GM12878 (cell line): ENCODE measurements around the gene PLCXD1. TPM values are rescaled to one million over a fixed set of nuclear protein-coding genes. Genes with fewer than 3 reads are reported as not detected.

Experiments used
- ATAC-seq: fragments of 200-7000 bp; cut with Tn5 transposase; 3 replicates; pipeline ENCODE4 v1.9.1; 2020; ENCODE audit warnings: mild to moderate bottlenecking, moderate library complexity
- BruUV-seq: library from RNA; stranded (reverse); fragments of 400-500 nt; replicated peaks from 2 replicates; lab custom pipeline; 2021; lab: Mats Ljungman, UMichigan
- CTCF ChIA-PET: fragments of 300-600 bp; sonication (Branson Sonifier 250); formaldehyde crosslinking; extraction: SDS; loops from one replicate; lab custom pipeline; 2021; ENCODE audit warnings: inconsistent platforms; lab: Yijun Ruan, JAX
- POLR2A ChIA-PET: fragments of 350-600 bp; formaldehyde crosslinking; extraction: SDS; loops from one replicate; lab custom pipeline; 2021; ENCODE audit warnings: inconsistent platforms; lab: Charles Lee
- RAD21 ChIA-PET: fragments of 300-600 bp; sonication (Branson Sonifier 250); formaldehyde crosslinking; loops from one replicate; lab custom pipeline; 2023; ENCODE audit warnings: antibody characterized with exemption; ENCODE audit not compliant: unreplicated experiment; lab: Charles Lee
- SMC1A ChIA-PET: fragments of 300-600 bp; sonication (Branson Sonifier 250); formaldehyde crosslinking; loops from one replicate; lab custom pipeline; 2023; ENCODE audit not compliant: unreplicated experiment, uncharacterized antibody; lab: Charles Lee
- DNase-seq: peaks from one replicate; pipeline ENCODE4 v3.0.0-alpha.2; 2011; ENCODE audit warnings: low read depth, low spot score
- FAIRE-seq: peaks from 3 replicates; lab custom pipeline; 2011; peaks lifted over from hg19 to GRCh38; lab: Jason Lieb, UNC
- H2AFZ ChIP-seq: 2 replicates; pipeline ENCODE4 v1.6.0; 2011; ENCODE audit warnings: low read depth, low read length, control low read depth; ENCODE audit not compliant: control insufficient read depth
- H3K27ac ChIP-seq: 2 replicates; pipeline ENCODE4 v1.5.1; 2011; ENCODE audit warnings: control low read depth; ENCODE audit not compliant: control insufficient read depth, insufficient read depth
- H3K27me3 ChIP-seq, 2 experiments: replicated peaks in 1 of 2; 2 replicates each; pipeline versions ENCODE4 v1.6.0 to v1.6.1; 2011; ENCODE audit warnings: low read length in 1 of 2; ENCODE audit not compliant: control insufficient read depth in 2 of 2, insufficient read depth in 2 of 2
- H3K36me3 ChIP-seq, 2 experiments: 2 replicates each; pipeline ENCODE4 v1.5.1; 2011; ENCODE audit warnings: low read length in 1 of 2; ENCODE audit not compliant: control insufficient read depth in 2 of 2, insufficient read depth in 2 of 2
- H3K4me1 ChIP-seq: 2 replicates; pipeline ENCODE4 v1.6.1; 2011; ENCODE audit warnings: mild to moderate bottlenecking, low read length, moderate library complexity, mixed read lengths; ENCODE audit not compliant: control insufficient read depth, insufficient read depth
- H3K4me2 ChIP-seq: 2 replicates; pipeline ENCODE4 v1.6.0; 2011; ENCODE audit warnings: control low read depth; ENCODE audit not compliant: control insufficient read depth, insufficient read depth
- H3K4me3 ChIP-seq: fragments of 200-600 bp; sonication (generic); 2 replicates; pipeline ENCODE4 v1.5.1; 2016
- H3K79me2 ChIP-seq: 2 replicates; pipeline ENCODE4 v1.6.0; 2011; ENCODE audit warnings: low read length; ENCODE audit not compliant: control insufficient read depth, insufficient read depth
- H3K9ac ChIP-seq: 2 replicates; pipeline ENCODE4 v1.8.0; 2011; ENCODE audit warnings: low read length, control low read depth, mixed read lengths; ENCODE audit not compliant: control insufficient read depth, insufficient read depth
- H3K9me3 ChIP-seq: replicated peaks from 3 replicates; pipeline ENCODE4 v1.5.1; 2011; ENCODE audit warnings: mild to moderate bottlenecking, low read length; ENCODE audit not compliant: control insufficient read depth, insufficient read depth
- H4K20me1 ChIP-seq: 2 replicates; pipeline ENCODE4 v1.6.0; 2011; ENCODE audit not compliant: control insufficient read depth, insufficient read depth
- CHD1 ChIP-seq: IDR thresholded peaks from 2 replicates; pipeline ENCODE4 v1.6.1; 2012; ENCODE audit warnings: low read depth, low read length, improper control_type of control experiment
- EED ChIP-seq: sonication (generic); IDR thresholded peaks from 2 replicates; pipeline ENCODE4 v1.6.1; 2016; ENCODE audit warnings: antibody characterized with exemption, low read depth
- FOS ChIP-seq: IDR thresholded peaks from 3 replicates; pipeline ENCODE4 v1.6.1; 2011; ENCODE audit warnings: borderline replicate concordance; ENCODE audit not compliant: insufficient read length; ENCODE audit errors: extremely low read depth
- MEF2A ChIP-seq: IDR thresholded peaks from 2 replicates; pipeline ENCODE4 v1.6.1; 2011; ENCODE audit warnings: low read depth, mild to moderate bottlenecking, low read length, moderate library complexity; ENCODE audit not compliant: insufficient read depth
- NFYB ChIP-seq: IDR thresholded peaks from 2 replicates; pipeline ENCODE4 v1.6.1; 2011; ENCODE audit warnings: low read depth, mild to moderate bottlenecking, low read length, improper control_type of control experiment, moderate library complexity; ENCODE audit not compliant: insufficient read depth
- NRF1 ChIP-seq: conservative IDR thresholded peaks from 2 replicates; pipeline ENCODE4 v1.6.1; 2011; ENCODE audit warnings: mild to moderate bottlenecking, low read depth, low read length, improper control_type of control experiment
- PAX5 ChIP-seq: IDR thresholded peaks from 2 replicates; pipeline ENCODE4 v1.6.1; 2011; ENCODE audit warnings: low read depth, low read length, borderline replicate concordance
- RB1 ChIP-seq: fragments of 450-650 bp; formaldehyde crosslinking; IDR thresholded peaks from 2 replicates; pipeline ENCODE4 v1.6.1; 2017; ENCODE audit warnings: mild to moderate bottlenecking, borderline replicate concordance
- STAT3 ChIP-seq: IDR thresholded peaks from 2 replicates; pipeline ENCODE4 v1.6.1; 2011; ENCODE audit warnings: low read depth, low read length, improper control_type of control experiment
- TBL1XR1 ChIP-seq: IDR thresholded peaks from 2 replicates; pipeline ENCODE4 v1.6.1; 2012; ENCODE audit warnings: low read depth, low read length, improper control_type of control experiment
- WGBS: methylation state at CpG from one replicate; pipeline ENCODE4 v1.1.6; 2016; ENCODE audit warnings: low lambda C conversion rate; ENCODE audit not compliant: insufficient replicate concordance, insufficient coverage; ENCODE audit errors: missing lambda C conversion rate; 5-methylcytosine and 5-hydroxymethylcytosine counted together
- in situ Hi-C: fragments of 300-500 bp; cut with MboI; formaldehyde crosslinking; loops from 9 replicates; pipeline ENCODE4 v1.14.3; 2018; ENCODE audit warnings: mixed read lengths
- intact Hi-C: fragments of 100-400 bp; cut with micrococcal nuclease; formaldehyde crosslinking; loops from one replicate; pipeline ENCODE4 v1.14.2; 2022; ENCODE audit not compliant: unreplicated experiment
- polyA plus RNA-seq, 11 experiments: library from polyadenylated mRNA; depleted of rRNA in 4 of 11; unstranded in 6 of 11; stranded (reverse) in 5 of 11; fragments of >200 nt; fragmentation: Nextera tagmentation in 4 of 11; fragmentation: Illumina TruSeq in 1 of 11; extraction: Ambion mirVana in 4 of 11; extraction: Trizol in 1 of 11; gene quantifications; 1 replicate in 1 of 11; 2 replicates in 10 of 11; pipeline versions ENCODE4 v1.2.1 to v1.2.3, GENCODE V29; 2011 to 2016; ENCODE audit warnings: inconsistent platforms in 2 of 11, missing spikeins in 2 of 11, low read depth in 1 of 11
- total RNA-seq, 4 experiments: library from RNA; depleted of rRNA in 3 of 4; stranded (reverse); fragments of >200 nt in 3 of 4; fragmentation: Illumina TruSeq in 1 of 4; extraction: Trizol in 1 of 4; gene quantifications; 2 replicates each; pipeline versions ENCODE4 v1.2.1 to v1.2.3, GENCODE V29; 2013 to 2021
- TF ChIP-seq, protein P1 (sequence below): IDR thresholded peaks from 2 replicates; pipeline ENCODE4 v1.6.1; 2012; ENCODE audit warnings: low read depth, low read length, improper control_type of control experiment

The PLCXD1 gene
- total and polyA plus RNA-seq, 10 of the 15 experiments (the other 5 are each of a cell fraction or from before 2014, with no cell fraction given): 2.4 to 49.7 (median 18.0) TPM

DNA sequence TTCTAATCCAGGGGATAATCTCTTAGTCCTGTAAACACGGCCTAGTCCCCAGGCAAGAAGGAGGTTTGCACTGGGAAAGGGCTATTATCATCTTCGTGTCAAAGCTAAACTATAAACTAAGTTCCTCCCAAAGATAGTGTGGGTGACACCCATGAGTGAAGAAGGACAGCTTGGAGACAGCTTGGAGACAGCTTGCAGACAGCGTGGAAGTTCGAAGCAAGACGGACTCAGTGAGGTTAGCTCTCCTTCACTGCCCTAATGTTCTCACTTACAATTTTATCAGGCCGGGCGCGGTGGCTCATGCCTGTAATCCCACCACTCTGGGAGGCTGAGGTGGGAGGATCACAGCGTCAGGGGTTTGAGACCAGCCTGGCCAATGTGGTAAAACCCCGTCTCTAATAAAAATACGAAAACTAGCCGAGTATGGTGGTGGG lies 19.2 kb upstream of the PLCXD1 start:
- TF ChIP-seq, protein P1, sequence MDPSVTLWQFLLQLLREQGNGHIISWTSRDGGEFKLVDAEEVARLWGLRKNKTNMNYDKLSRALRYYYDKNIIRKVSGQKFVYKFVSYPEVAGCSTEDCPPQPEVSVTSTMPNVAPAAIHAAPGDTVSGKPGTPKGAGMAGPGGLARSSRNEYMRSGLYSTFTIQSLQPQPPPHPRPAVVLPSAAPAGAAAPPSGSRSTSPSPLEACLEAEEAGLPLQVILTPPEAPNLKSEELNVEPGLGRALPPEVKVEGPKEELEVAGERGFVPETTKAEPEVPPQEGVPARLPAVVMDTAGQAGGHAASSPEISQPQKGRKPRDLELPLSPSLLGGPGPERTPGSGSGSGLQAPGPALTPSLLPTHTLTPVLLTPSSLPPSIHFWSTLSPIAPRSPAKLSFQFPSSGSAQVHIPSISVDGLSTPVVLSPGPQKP: no peak
- TF ChIP-seq CHD1 (no peak), EED (no peak), MEF2A (no peak), NFYB (no peak), RB1 (no peak), NRF1 (no peak), FOS (no peak), TBL1XR1 (no peak), STAT3 (no peak), PAX5 (no peak)
- peak; percentile 22; the same call in 2 of the 3 replicates for ATAC-seq
- no peaks in the 10 kb centered on the region for H3K27me3 ChIP-seq
- no peaks in the 10 kb centered on the region for H3K79me2 ChIP-seq
- no peak for DNase-seq
- intact Hi-C loops (no loop called here), in situ Hi-C loops (no loop called here)
- no peak overlapping the region for H3K9ac ChIP-seq
- POLR2A ChIA-PET: no interaction called here
- no peaks in the 10 kb centered on the region for H3K36me3 ChIP-seq
- no peaks in the 10 kb centered on the region for H3K4me1 ChIP-seq
- H3K4me3 ChIP-seq: no peak overlapping the region
- CTCF ChIA-PET: no interaction called here
- WGBS: 72% methylated on average over 12 of the region's 12 CpGs
- H3K9me3 ChIP-seq: no peaks in the 10 kb centered on the region
- no peak overlapping the region for H3K27ac ChIP-seq
- no peak overlapping the region for H3K4me2 ChIP-seq
- RAD21 ChIA-PET: no interaction called here
- FAIRE-seq: no peak
- SMC1A ChIA-PET: no interaction called here
- H4K20me1 ChIP-seq: no peaks in the 10 kb centered on the region
- no TSS peak for BruUV-seq
- H2AFZ ChIP-seq: no peak overlapping the region
